GM12874 (cell line): ENCODE measurements around the gene C3orf18.

Source experiments
- TF ChIP-seq, protein P1 (sequence below): IDR thresholded peaks from 2 replicates; pipeline ENCODE4 v1.5.1; 2011; ENCODE audit warnings: low read depth, mild to moderate bottlenecking, control low read depth, low read length, moderate library complexity; ENCODE audit not compliant: insufficient read depth

Gene C3orf18

DNA sequence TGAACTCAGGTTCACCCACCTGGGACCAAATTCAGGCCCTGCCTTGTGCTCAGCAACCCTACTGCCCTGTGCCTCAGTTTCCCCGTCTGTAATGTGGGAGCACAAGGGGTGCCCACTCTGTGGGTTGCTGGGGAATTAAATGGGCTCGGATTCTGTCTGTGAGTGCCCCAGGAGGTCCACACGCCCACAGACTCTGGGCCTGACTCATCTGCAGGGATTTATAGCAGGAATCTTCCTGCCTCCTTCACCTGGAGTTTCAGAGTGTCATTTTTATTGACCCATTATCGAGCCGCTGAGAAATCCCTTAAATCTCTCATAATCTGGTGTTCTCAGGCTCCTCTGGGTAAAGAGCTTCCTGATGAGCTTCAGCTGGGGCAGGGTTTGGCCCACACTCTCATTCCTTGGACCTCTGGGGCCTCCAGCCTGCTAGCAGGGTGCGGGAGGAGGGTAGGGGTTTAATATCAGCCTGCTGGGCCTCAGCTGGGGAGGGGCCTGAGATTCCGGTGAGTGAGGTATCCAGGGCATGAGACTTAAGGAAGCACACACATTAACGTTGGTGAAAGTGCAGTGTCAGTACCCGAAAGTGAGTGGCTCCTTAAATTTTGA lies 16.4 kb downstream of the C3orf18 start:
- TF ChIP-seq, protein P1, sequence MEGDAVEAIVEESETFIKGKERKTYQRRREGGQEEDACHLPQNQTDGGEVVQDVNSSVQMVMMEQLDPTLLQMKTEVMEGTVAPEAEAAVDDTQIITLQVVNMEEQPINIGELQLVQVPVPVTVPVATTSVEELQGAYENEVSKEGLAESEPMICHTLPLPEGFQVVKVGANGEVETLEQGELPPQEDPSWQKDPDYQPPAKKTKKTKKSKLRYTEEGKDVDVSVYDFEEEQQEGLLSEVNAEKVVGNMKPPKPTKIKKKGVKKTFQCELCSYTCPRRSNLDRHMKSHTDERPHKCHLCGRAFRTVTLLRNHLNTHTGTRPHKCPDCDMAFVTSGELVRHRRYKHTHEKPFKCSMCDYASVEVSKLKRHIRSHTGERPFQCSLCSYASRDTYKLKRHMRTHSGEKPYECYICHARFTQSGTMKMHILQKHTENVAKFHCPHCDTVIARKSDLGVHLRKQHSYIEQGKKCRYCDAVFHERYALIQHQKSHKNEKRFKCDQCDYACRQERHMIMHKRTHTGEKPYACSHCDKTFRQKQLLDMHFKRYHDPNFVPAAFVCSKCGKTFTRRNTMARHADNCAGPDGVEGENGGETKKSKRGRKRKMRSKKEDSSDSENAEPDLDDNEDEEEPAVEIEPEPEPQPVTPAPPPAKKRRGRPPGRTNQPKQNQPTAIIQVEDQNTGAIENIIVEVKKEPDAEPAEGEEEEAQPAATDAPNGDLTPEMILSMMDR = no peak

DNA sequence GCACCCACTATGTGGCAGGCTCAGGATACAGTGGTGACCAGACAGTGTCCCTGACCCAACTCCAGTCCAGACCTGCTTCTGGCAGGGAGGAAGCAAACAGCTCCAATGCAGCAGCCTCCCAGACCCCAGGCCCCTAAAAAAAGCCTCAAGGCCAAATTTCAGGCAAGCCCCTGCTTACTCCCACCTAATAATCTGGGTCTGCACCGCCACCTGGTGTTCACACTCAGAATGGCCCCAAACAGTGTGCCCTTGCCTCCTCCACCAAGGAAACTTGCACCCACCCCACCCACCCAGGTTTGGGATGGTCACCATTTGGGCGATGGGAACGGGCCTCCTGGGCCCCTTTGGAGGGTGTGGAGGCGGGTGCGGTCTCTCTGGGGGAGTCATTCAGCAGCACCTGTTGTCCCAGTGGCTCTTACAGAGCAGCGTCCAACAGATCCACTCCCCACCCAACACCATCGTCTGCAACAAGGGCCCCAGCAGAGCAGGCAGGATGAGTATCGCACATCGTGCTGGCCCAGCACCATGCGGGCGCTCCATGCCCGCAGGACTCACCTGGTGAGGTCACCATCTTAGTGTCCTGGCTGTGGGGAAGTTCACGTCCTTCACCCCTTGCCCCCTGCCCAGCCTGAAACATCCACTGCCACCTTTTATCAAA lies 17.3 kb downstream of the C3orf18 start:
- TF ChIP-seq, protein P1 = peak; percentile 78

DNA sequence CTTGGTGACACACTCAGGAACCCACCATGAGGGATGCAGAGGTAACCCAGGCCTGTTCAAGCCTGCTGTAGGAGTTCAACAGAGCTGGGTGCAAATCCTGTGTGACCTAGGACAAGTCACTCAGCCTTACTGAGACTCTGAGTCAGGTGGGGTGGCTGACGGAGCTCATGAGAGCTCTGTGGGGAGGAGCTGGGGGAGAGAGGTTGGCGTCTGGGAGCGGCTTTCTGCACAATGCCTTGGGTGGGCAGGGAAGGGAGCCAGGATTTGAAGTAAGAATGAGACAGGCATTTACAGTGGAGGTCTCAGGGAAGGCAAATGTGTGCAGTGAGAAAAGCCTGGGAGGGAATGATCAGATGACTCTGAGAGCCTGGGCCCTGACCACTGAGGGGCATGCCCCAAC lies 18.3 kb downstream of the C3orf18 start:
- TF ChIP-seq, protein P1 = no peak

DNA sequence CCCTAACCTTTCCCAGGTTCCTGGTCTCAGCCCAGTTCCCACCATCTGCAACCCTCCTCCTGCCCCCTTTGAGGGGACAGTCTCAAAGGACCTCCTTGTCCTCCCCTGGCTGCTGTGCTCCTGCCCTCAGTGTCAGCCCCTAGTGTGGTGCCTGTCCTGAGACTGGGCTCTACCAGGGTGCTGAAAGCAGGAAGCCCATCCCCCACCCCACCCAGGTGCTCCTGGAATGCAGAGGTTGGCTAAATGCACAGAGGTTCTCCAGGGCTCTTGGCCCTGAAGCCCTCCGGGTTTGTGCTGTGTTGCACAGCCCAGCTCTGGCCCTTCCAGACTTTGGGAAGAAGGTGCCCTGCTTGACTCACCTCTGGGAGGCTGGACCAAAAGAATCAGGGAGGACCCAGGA lies 21.8 kb downstream of the C3orf18 start:
- TF ChIP-seq, protein P1 = no peak

DNA sequence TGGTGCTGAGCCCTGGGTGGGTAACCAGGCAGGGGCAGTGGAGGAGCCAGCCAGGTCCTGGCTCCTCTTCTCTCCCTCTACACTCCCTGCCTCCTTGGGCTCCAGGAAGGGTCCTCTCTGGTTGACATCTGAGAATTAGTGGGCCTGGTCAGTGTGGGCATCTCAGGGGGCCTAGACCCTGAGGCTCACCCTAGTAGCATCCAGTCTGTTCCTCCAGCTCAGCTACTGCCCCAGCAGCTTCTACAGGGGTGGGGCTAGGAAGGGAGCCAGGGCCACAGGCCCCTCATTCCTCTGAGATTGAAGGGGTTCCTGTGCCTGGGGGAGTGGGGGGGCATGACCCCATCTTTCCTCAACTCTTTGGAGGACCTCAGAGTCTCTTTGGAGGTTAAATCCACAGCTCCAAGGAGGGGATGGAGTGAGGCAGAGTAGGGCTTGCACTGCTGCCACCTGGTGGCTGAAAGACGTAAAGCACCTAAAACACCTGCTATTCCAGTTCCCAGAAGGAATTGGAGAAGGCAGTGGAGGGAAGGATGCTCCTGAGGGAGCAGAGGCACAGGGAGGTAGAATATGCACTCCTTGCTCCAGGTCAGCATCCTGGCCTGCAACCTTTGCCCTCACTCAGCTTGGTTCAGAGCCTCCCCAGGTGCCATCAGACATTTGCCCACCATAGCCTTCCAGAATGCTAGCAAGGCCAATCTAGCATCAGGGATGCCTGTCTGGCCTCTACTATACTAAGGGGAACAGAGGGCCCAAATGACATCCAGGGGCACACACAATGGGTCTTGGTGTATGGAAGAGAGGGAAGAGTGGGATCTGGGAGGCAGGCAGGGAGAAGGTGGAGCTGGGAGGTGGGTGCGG lies 25.1 kb downstream of the C3orf18 start:
- TF ChIP-seq, protein P1 = peak; percentile 89

DNA sequence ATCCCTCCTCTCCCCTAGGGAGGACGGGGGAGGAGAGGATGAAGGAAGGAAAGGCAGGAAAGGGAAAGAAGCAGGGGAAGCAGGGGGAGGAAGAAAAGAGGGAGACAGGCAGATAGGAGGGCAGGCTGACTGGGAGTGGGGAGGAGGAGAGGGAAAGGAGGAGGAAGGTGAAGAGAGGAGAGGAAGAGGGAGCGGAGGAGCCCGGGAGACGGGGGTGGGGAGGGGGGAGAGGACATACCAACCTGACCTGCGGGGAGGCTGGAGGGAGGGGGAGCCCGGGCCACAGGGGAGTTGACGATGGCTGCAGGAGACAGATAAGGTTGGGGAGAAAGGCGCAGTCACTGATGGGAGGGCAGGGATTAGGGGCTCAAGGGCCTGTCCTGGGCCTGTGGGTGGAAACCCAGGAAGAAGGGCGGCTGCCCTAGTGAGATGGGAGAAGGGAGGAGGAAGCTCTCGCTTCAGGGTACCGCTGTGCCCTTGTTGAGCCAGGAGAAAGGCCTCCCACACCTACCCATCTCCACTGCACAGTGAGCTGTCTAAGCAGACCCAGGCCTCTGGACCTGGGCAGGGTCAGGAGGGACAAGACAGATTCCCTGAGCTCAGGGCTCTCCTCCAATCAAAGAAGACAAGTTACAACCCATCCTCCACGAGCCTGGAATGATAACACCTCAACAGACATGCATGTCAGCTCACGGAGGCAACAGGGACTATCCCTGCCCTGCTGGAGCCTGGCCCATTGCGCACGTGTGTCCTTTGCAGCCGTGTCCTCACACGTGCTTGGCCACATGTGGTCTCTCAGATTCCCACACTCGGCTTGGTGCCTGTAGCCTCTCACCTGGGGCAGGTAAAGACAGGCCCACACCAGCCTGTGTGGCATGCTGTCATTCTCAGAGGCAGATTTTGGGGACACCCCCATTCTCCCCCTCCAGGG lies 27.9 kb downstream of the C3orf18 start:
- TF ChIP-seq, protein P1 = no peak
